Panc1 (cell line): ENCODE data around the gene ZNF462. TPM values are rescaled to one million over a fixed set of nuclear protein-coding genes. Genes with fewer than 3 reads are reported as not detected.

Experiments
- ATAC-seq: fragments of 200-7000 bp; cut with Tn5 transposase; 2 replicates; pipeline ENCODE4 v1.9.1; 2020; ENCODE audit warnings: mild to moderate bottlenecking, moderate library complexity
- BruUV-seq: library from RNA; stranded (reverse); fragments of 400-500 nt; replicated peaks from 2 replicates; lab custom pipeline; 2021; lab: Mats Ljungman, UMichigan
- CTCF ChIA-PET: fragments of 300-600 bp; sonication (Branson Sonifier 250); formaldehyde crosslinking; loops from one replicate; lab custom pipeline; 2022; ENCODE audit warnings: antibody characterized with exemption; lab: Charles Lee
- POLR2A ChIA-PET: fragments of 300-600 bp; sonication (Branson Sonifier 250); formaldehyde crosslinking; loops from one replicate; lab custom pipeline; 2022; ENCODE audit warnings: antibody characterized with exemption; lab: Charles Lee
- DNase-seq: peaks from one replicate; pipeline ENCODE4 v3.0.0-alpha.2; 2010; ENCODE audit warnings: low read depth, low spot score
- H3K27ac ChIP-seq: 2 replicates; pipeline ENCODE4 v1.5.1; 2011; ENCODE audit warnings: mild to moderate bottlenecking, low read length, inconsistent platforms
- H3K27me3 ChIP-seq: fragments of 200-500 bp; sonication (Bioruptor generic); 2 replicates; pipeline ENCODE4 v1.6.0; 2014; ENCODE audit warnings: low read length, inconsistent platforms; ENCODE audit not compliant: control insufficient read depth, insufficient read depth
- H3K36me3 ChIP-seq: fragments of 200-500 bp; sonication (Bioruptor generic); 2 replicates; pipeline ENCODE4 v1.5.1; 2014; ENCODE audit warnings: inconsistent platforms, mild to moderate bottlenecking, low read length, moderate library complexity; ENCODE audit not compliant: control insufficient read depth, insufficient read depth
- H3K4me1 ChIP-seq: 2 replicates; pipeline ENCODE4 v1.5.1; 2011; ENCODE audit warnings: inconsistent platforms, mild to moderate bottlenecking, low read length, moderate library complexity; ENCODE audit not compliant: control insufficient read depth, insufficient read depth
- H3K4me3 ChIP-seq, 2 experiments: 2 replicates each; pipeline ENCODE4 v1.5.1; 2011 to 2012; ENCODE audit warnings: low read depth in 2 of 2, low read length in 2 of 2, mild to moderate bottlenecking in 2 of 2, inconsistent platforms in 1 of 2, moderate library complexity in 1 of 2
- H3K9me3 ChIP-seq: fragments of 200-500 bp; sonication (Bioruptor generic); 2 replicates; pipeline ENCODE4 v1.5.1; 2014; ENCODE audit warnings: low read depth, mild to moderate bottlenecking, inconsistent platforms, low read length, moderate library complexity; ENCODE audit not compliant: control insufficient read depth, insufficient read depth
- POLR2AphosphoS5 ChIP-seq: IDR thresholded peaks from 2 replicates; pipeline ENCODE4 v1.6.1; 2012; ENCODE audit warnings: mild to moderate bottlenecking, low read depth, low read length, moderate library complexity
- SIN3A ChIP-seq: IDR thresholded peaks from 2 replicates; pipeline ENCODE4 v1.6.1; 2012; ENCODE audit warnings: low read depth, mild to moderate bottlenecking, low read length, moderate library complexity, borderline replicate concordance; ENCODE audit not compliant: insufficient read depth
- TCF7L2 ChIP-seq: IDR thresholded peaks from 2 replicates; pipeline ENCODE4 v1.6.1; 2011; ENCODE audit warnings: mild to moderate bottlenecking, low read depth, low read length, inconsistent platforms
- in situ Hi-C: cut with HindIII; loops from 2 replicates; pipeline ENCODE4 v1.10.0; 2016; ENCODE audit warnings: low sequenced_read_pairs, low pct_unique_long_range_greater_than_20kb
- intact Hi-C: fragments of 100-400 bp; cut with micrococcal nuclease; formaldehyde crosslinking; loops from one replicate; pipeline ENCODE4 v1.10.0; 2022; ENCODE audit not compliant: unreplicated experiment
- total RNA-seq: library from RNA; stranded (reverse); gene quantifications from one replicate; pipeline ENCODE4 v1.2.1, GENCODE V29; 2021; ENCODE audit not compliant: unreplicated experiment
- TF ChIP-seq, protein P1 (sequence below), 2 experiments: IDR thresholded peaks; 2 replicates each; pipeline ENCODE4 v1.6.1; 2011 to 2012; ENCODE audit warnings: low read depth in 2 of 2, control low read depth in 1 of 2, low read length in 1 of 2, mild to moderate bottlenecking in 1 of 2, moderate library complexity in 1 of 2; ENCODE audit not compliant: insufficient read depth in 1 of 2

ZNF462 gene
- total RNA-seq, 1 experiment from 2014 or later = 34.8 TPM

DNA sequence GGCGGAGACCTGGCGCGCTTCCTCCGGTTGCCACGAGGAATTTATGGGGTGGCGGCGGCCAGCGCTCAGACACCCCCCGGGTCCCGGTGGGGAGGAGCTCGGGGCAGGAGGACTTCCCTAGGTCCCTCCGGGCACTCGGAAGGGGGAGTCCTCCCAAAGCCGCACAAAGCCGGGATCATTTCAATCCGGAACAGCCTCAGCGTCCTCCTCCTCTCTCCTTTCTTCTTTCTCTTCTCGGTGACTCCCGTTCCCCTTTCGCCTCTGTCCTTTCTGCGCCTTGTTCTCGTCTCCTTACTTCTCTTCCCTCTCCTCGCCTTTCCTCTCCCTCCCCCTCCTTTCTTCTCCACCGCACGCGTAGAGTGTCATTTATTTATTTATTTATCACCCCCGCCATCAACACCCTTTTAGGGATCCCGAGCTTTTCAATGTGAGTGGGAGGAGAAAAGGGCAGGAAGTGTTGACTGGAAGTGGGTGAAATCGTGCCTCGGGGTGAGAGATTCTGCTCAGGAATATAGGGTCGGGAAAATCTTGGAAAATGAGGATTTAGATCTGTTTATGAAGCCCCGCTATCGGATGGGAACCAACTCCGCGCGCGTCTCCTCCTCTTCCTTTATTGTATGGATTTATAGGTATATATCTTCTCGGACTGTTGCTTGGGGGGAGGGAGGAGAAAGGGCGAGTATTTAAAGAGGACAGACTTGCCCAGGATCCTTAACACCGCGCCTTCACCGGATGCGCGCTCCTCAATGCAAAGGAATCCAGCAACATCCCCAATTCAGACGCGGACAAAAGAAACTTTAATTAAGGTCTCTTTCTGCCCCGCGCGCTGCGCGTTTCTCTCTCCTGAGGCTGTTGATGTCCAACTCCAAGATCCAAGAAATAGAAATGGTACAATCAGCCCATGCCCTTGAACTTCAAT is 2.0 kb upstream of the ZNF462 start:
- POLR2A ChIA-PET = no interaction called here
- TF ChIP-seq SIN3A = no peak
- TF ChIP-seq, protein P1, sequence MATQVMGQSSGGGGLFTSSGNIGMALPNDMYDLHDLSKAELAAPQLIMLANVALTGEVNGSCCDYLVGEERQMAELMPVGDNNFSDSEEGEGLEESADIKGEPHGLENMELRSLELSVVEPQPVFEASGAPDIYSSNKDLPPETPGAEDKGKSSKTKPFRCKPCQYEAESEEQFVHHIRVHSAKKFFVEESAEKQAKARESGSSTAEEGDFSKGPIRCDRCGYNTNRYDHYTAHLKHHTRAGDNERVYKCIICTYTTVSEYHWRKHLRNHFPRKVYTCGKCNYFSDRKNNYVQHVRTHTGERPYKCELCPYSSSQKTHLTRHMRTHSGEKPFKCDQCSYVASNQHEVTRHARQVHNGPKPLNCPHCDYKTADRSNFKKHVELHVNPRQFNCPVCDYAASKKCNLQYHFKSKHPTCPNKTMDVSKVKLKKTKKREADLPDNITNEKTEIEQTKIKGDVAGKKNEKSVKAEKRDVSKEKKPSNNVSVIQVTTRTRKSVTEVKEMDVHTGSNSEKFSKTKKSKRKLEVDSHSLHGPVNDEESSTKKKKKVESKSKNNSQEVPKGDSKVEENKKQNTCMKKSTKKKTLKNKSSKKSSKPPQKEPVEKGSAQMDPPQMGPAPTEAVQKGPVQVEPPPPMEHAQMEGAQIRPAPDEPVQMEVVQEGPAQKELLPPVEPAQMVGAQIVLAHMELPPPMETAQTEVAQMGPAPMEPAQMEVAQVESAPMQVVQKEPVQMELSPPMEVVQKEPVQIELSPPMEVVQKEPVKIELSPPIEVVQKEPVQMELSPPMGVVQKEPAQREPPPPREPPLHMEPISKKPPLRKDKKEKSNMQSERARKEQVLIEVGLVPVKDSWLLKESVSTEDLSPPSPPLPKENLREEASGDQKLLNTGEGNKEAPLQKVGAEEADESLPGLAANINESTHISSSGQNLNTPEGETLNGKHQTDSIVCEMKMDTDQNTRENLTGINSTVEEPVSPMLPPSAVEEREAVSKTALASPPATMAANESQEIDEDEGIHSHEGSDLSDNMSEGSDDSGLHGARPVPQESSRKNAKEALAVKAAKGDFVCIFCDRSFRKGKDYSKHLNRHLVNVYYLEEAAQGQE (IDR thresholded peaks at IDR 0.05; ENCODE audit: insufficient read depth in 1 of 2, low read depth in 2 of 2, low read length in 1 of 2) = no peak
- no peak for TF ChIP-seq TCF7L2
- TF ChIP-seq POLR2AphosphoS5 = no peak
- H3K27me3 ChIP-seq = no peaks in the 10 kb centered on the region
- CTCF ChIA-PET = no interaction called here
- H3K4me3 ChIP-seq = peak overlapping the region; percentile 82 to 90
- intact Hi-C loops = loop anchor here (10.0 kb wide), 1 partner anchor 314 kb away; no protein-coding TSS in a partner anchor
- peaks cover 11% of the 10 kb centered on the region for H3K4me1 ChIP-seq
- BruUV-seq = TSS peak; percentile 57
- H3K27ac ChIP-seq = peak overlapping the region; percentile 86
- no peak for DNase-seq
- peaks cover 2% of the 10 kb centered on the region; the same call in 1 of the 2 replicates for H3K36me3 ChIP-seq
- ATAC-seq = peak; percentile 25; the same call in 1 of the 2 replicates
- in situ Hi-C loops = no loop called here
- H3K9me3 ChIP-seq = no peaks in the 10 kb centered on the region

DNA sequence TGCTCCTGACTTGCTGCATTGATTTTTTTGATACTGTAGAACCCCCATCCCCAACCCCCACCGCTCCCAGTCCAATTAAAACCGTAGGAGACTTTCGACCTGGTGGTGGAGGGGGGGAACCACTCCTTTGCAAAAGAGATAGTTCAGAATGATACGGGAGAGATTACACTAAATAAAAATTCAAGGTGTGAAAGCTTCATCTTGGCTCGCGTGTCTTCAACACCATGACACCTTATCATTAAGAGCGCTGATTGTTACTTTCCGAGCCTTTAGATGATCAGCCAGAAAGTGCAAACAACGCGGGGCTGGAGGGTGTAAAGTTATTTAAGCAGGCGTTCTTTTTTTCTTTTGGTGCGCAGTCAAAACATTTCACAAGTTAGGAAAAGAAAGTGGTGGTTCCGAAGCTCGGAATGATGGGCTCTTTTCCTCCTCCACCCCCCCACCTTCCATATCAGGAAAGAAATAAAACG is 1.3 kb upstream of the ZNF462 start:
- Histone ChIP-seq H3K27me3 (no peaks in the 10 kb centered on the region), H3K4me1 (peaks cover 15% of the 10 kb centered on the region), H3K36me3 (peaks cover 2% of the 10 kb centered on the region; the same call in 1 of the 2 replicates), H3K9me3 (no peaks in the 10 kb centered on the region), H3K27ac (peak overlapping the region; percentile 86), H3K4me3 (peak overlapping the region; percentile 82 to 90)
- in situ Hi-C loops = no loop called here
- TF ChIP-seq POLR2AphosphoS5 = 0 out of 2 replicates have a peak, but pooled peaks have one; percentile 5
- TF ChIP-seq, protein P1 (IDR thresholded peaks at IDR 0.05; ENCODE audit: insufficient read depth in 1 of 2, low read depth in 2 of 2, low read length in 1 of 2) = no peak
- 0 out of 2 replicates have a peak, but pooled peaks have one; percentile 4 for TF ChIP-seq SIN3A
- no TSS peak for BruUV-seq
- intact Hi-C loops = loop anchor here (10.0 kb wide), 1 partner anchor 313 kb away; no protein-coding TSS in a partner anchor
- ATAC-seq (no peak), DNase-seq (no peak)
- POLR2A ChIA-PET = interaction anchor here (0.6 to 0.7 kb wide), 2 partner anchors 90 to 334 kb away, joined by 3 to 4 read pairs; no protein-coding TSS in a partner anchor
- CTCF ChIA-PET = no interaction called here
